Astrocyte (in vitro differentiated cells and primary cell): ENCODE measurements around the gene NOSTRIN. TPM values are rescaled to one million over a fixed set of nuclear protein-coding genes. Genes with fewer than 3 reads are reported as not detected.

Experiments used
- DNase-seq: peaks from one replicate; pipeline ENCODE4 v3.0.0-alpha.2; 2010; ENCODE audit warnings: low read depth
- FAIRE-seq: peaks from 2 replicates; lab custom pipeline; 2011; peaks lifted over from hg19 to GRCh38; lab: Jason Lieb, UNC
- H2AFZ ChIP-seq: 2 replicates; pipeline ENCODE4 v1.6.0; 2012; ENCODE audit warnings: low read depth, low read length, inconsistent platforms
- H3K27ac ChIP-seq: 2 replicates; pipeline ENCODE4 v1.5.1; 2011; ENCODE audit warnings: low read depth, low read length, inconsistent platforms
- H3K27me3 ChIP-seq: 2 replicates; pipeline ENCODE4 v1.6.0; 2011; ENCODE audit warnings: low read length, inconsistent platforms; ENCODE audit not compliant: insufficient read depth
- H3K36me3 ChIP-seq: 2 replicates; pipeline ENCODE4 v1.5.1; 2011; ENCODE audit warnings: low read length, inconsistent platforms; ENCODE audit not compliant: insufficient read depth
- H3K4me1 ChIP-seq: 2 replicates; pipeline ENCODE4 v1.5.1; 2011; ENCODE audit warnings: low read length, inconsistent platforms; ENCODE audit not compliant: insufficient read depth
- H3K4me2 ChIP-seq: 2 replicates; pipeline ENCODE4 v1.6.0; 2012; ENCODE audit warnings: low read length, inconsistent platforms
- H3K4me3 ChIP-seq: 2 replicates; pipeline ENCODE4 v1.5.1; 2011; ENCODE audit warnings: low read depth, mild to moderate bottlenecking, low read length, inconsistent platforms; ENCODE audit not compliant: insufficient read depth
- H3K79me2 ChIP-seq: 2 replicates; pipeline ENCODE4 v1.6.0; 2012; ENCODE audit warnings: mild to moderate bottlenecking, low read length, inconsistent platforms; ENCODE audit not compliant: insufficient read depth
- H3K9ac ChIP-seq: 2 replicates; pipeline ENCODE4 v1.6.0; 2012; ENCODE audit warnings: mild to moderate bottlenecking, low read length, inconsistent platforms
- H3K9me3 ChIP-seq: 2 replicates; pipeline ENCODE4 v1.5.1; 2012; ENCODE audit warnings: low read depth, mild to moderate bottlenecking, low read length, inconsistent platforms; ENCODE audit not compliant: insufficient read depth
- H4K20me1 ChIP-seq: 2 replicates; pipeline ENCODE4 v1.6.0; 2012; ENCODE audit warnings: low read length, inconsistent platforms; ENCODE audit not compliant: insufficient read depth
- H3K27ac Mint-ChIP-seq: one replicate; pipeline ENCODE4 v1.8.0; 2021; ENCODE audit warnings: mild to moderate bottlenecking, mixed read lengths; ENCODE audit not compliant: unreplicated experiment
- H3K27me3 Mint-ChIP-seq: one replicate; pipeline ENCODE4 v1.8.0; 2021; ENCODE audit warnings: low read depth, mixed read lengths; ENCODE audit not compliant: unreplicated experiment
- H3K36me3 Mint-ChIP-seq: one replicate; pipeline ENCODE4 v1.8.0; 2021; ENCODE audit warnings: low read depth, mixed read lengths; ENCODE audit not compliant: unreplicated experiment
- H3K4me1 Mint-ChIP-seq: one replicate; pipeline ENCODE4 v1.8.0; 2021; ENCODE audit warnings: low read depth, mixed read lengths; ENCODE audit not compliant: unreplicated experiment
- H3K4me3 Mint-ChIP-seq: one replicate; pipeline ENCODE4 v1.8.0; 2021; ENCODE audit warnings: mild to moderate bottlenecking, moderate library complexity, mixed read lengths; ENCODE audit not compliant: unreplicated experiment
- H3K9me3 Mint-ChIP-seq: one replicate; pipeline ENCODE4 v1.8.0; 2021; ENCODE audit warnings: mild to moderate bottlenecking, mixed read lengths; ENCODE audit not compliant: unreplicated experiment
- CTCF ChIP-seq: IDR thresholded peaks from 2 replicates; pipeline ENCODE4 v1.5.1; 2011; ENCODE audit warnings: low read depth, mild to moderate bottlenecking, inconsistent platforms, low read length, moderate library complexity; ENCODE audit not compliant: insufficient read depth
- EZH2 ChIP-seq: IDR thresholded peaks from 2 replicates; pipeline ENCODE4 v1.6.1; 2012; ENCODE audit warnings: mild to moderate bottlenecking, low read length, inconsistent platforms; ENCODE audit not compliant: insufficient read depth
- total RNA-seq: library from RNA; stranded (reverse); gene quantifications from 2 replicates; pipeline ENCODE4 v1.2.1, GENCODE V29; 2021

NOSTRIN gene
- total RNA-seq, 1 donor from 2014 or later = not detected

DNA sequence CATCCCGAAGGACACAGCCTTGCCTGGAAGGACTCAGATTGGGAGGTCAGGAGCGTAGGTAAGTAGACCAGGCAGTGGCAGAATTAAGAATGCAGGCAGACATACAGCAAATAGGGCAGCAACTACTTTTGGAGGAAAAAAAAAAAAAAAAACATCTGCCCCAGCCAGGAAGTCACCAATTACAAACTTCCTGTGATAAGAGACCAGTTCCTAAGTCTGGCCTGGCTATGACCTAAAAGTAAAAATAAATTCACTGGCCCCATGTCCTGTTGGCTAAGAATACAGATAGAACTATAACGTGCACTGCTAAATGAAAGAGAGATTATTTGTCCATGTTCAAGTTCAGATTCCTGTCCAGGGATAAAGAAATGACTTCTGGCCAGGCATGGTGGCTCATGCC, 45.2 kb upstream of the NOSTRIN start:
- Mint-ChIP-seq H3K4me3 (no peak overlapping the region), H3K36me3 (no peaks in the 10 kb centered on the region), H3K9me3 (no peaks in the 10 kb centered on the region), H3K27me3 (no peaks in the 10 kb centered on the region), H3K27ac (no peak overlapping the region), H3K4me1 (no peaks in the 10 kb centered on the region)
- Histone ChIP-seq H3K4me3 (no peak overlapping the region), H4K20me1 (no peaks in the 10 kb centered on the region), H3K9me3 (no peaks in the 10 kb centered on the region), H3K4me1 (no peaks in the 10 kb centered on the region), H3K36me3 (no peaks in the 10 kb centered on the region), H3K27ac (no peak overlapping the region), H2AFZ (no peak overlapping the region), H3K9ac (no peak overlapping the region), H3K79me2 (no peaks in the 10 kb centered on the region), H3K27me3 (no peaks in the 10 kb centered on the region), H3K4me2 (no peak overlapping the region)
- TF ChIP-seq CTCF (no peak), EZH2 (no peak)
- no peak for DNase-seq
- no peak for FAIRE-seq

GRCh38 chr2:168758970-168759820, 43.2 kb upstream of the NOSTRIN start:
- Histone ChIP-seq H3K9ac (no peak overlapping the region), H3K36me3 (no peaks in the 10 kb centered on the region), H3K4me2 (no peak overlapping the region), H3K4me3 (no peak overlapping the region), H3K9me3 (no peaks in the 10 kb centered on the region), H3K79me2 (no peaks in the 10 kb centered on the region), H4K20me1 (no peaks in the 10 kb centered on the region), H2AFZ (no peak overlapping the region), H3K4me1 (no peaks in the 10 kb centered on the region), H3K27ac (no peak overlapping the region), H3K27me3 (no peaks in the 10 kb centered on the region)
- H3K4me1 Mint-ChIP-seq = no peaks in the 10 kb centered on the region
- DNase-seq (peak; percentile 42), FAIRE-seq (peak; percentile 29)
- no peaks in the 10 kb centered on the region for H3K27me3 Mint-ChIP-seq
- H3K27ac Mint-ChIP-seq = no peak overlapping the region
- TF ChIP-seq CTCF (peak; percentile 57), EZH2 (no peak)
- H3K36me3 Mint-ChIP-seq = no peaks in the 10 kb centered on the region
- no peaks in the 10 kb centered on the region for H3K9me3 Mint-ChIP-seq
- no peak overlapping the region for H3K4me3 Mint-ChIP-seq

DNA sequence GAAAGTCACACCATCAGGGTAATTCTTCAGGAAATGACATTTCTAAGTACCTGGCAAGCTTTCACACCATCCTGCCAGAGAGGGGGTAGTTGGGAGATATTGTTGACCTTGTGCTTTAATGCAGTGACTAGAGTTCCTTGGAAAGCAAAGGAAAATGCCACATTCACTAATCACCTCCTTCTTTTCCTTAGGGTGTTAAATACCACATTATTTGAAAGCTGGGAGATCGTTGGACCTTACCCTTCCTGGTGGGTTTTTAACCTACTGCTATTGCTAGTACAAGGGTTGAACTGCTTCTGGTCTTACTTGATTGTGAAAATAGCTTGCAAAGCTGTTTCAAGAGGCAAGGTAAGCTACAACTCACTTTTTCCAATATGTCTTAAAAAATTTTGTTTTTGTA, 37.0 kb upstream of the NOSTRIN start:
- H3K79me2 ChIP-seq = no peaks in the 10 kb centered on the region
- H3K27ac ChIP-seq = no peak overlapping the region
- Mint-ChIP-seq H3K27me3 (no peaks in the 10 kb centered on the region), H3K27ac (no peak overlapping the region), H3K4me3 (no peak overlapping the region), H3K4me1 (no peaks in the 10 kb centered on the region), H3K36me3 (peaks cover 6% of the 10 kb centered on the region), H3K9me3 (no peaks in the 10 kb centered on the region)
- H3K36me3 ChIP-seq = no peaks in the 10 kb centered on the region
- H2AFZ ChIP-seq = no peak overlapping the region
- no peaks in the 10 kb centered on the region for H3K27me3 ChIP-seq
- no peak for DNase-seq
- no peak overlapping the region for H3K9ac ChIP-seq
- H3K4me1 ChIP-seq = no peaks in the 10 kb centered on the region
- no peak overlapping the region for H3K4me3 ChIP-seq
- H4K20me1 ChIP-seq = no peaks in the 10 kb centered on the region
- FAIRE-seq = no peak
- H3K9me3 ChIP-seq = no peaks in the 10 kb centered on the region
- H3K4me2 ChIP-seq = no peak overlapping the region
- no peak for TF ChIP-seq EZH2
- no peak for TF ChIP-seq CTCF
